HUES64 (cell line): Measurements from ENCODE around the gene SMARCA5.

Source experiments
- H3K27ac ChIP-seq: 2 replicates; pipeline ENCODE4 v1.7.0; 2013; ENCODE audit warnings: low read depth, low read length, inconsistent platforms
- H3K27me3 ChIP-seq: 2 replicates; pipeline ENCODE4 v1.6.1; 2013; ENCODE audit warnings: mild to moderate bottlenecking, low read length; ENCODE audit not compliant: insufficient read depth
- H3K36me3 ChIP-seq: 2 replicates; pipeline ENCODE4 v1.6.1; 2013; ENCODE audit warnings: mild to moderate bottlenecking, low read length; ENCODE audit not compliant: insufficient read depth
- H3K4me1 ChIP-seq: 2 replicates; pipeline ENCODE4 v1.6.1; 2013; ENCODE audit warnings: mild to moderate bottlenecking, low read length, moderate library complexity; ENCODE audit not compliant: insufficient read depth
- H3K4me3 ChIP-seq: 2 replicates; pipeline ENCODE4 v1.5.1; 2013; ENCODE audit warnings: mild to moderate bottlenecking, low read length, moderate library complexity
- H3K9ac ChIP-seq: 2 replicates; pipeline ENCODE4 v1.6.1; 2013; ENCODE audit warnings: mild to moderate bottlenecking, low read depth, low read length
- H3K9me3 ChIP-seq: 2 replicates; pipeline ENCODE4 v1.6.1; 2013; ENCODE audit warnings: low read depth, low read length; ENCODE audit not compliant: insufficient read depth
- WGBS: fragments of 150-250, 120-280 bp; methylation state at CpG from one replicate; pipeline ENCODE4 v1.1.7; 2013; ENCODE audit warnings: missing lambda C conversion rate; 5-methylcytosine and 5-hydroxymethylcytosine counted together

SMARCA5 gene

GRCh38 chr4:143575331-143575730 is 61.8 kb downstream of the SMARCA5 start:
- no peaks in the 10 kb centered on the region for H3K4me1 ChIP-seq
- no peaks in the 10 kb centered on the region for H3K27me3 ChIP-seq
- H3K4me3 ChIP-seq: no peak overlapping the region
- H3K9ac ChIP-seq: no peak overlapping the region
- no peaks in the 10 kb centered on the region for H3K36me3 ChIP-seq
- no peak overlapping the region for H3K27ac ChIP-seq
- no peaks in the 10 kb centered on the region for H3K9me3 ChIP-seq

GRCh38 chr4:143581331-143581946 is 67.9 kb downstream of the SMARCA5 start:
- 92% methylated on average over 3 of the region's 3 CpGs for WGBS
- H3K4me1 ChIP-seq: no peaks in the 10 kb centered on the region; the same call in 1 of the 2 replicates

GRCh38 chr4:143585548-143585947 is 72.0 kb downstream of the SMARCA5 start:
- Histone ChIP-seq H3K4me1 (no peaks in the 10 kb centered on the region; the same call in 1 of the 2 replicates), H3K9ac (no peak overlapping the region), H3K36me3 (no peaks in the 10 kb centered on the region), H3K4me3 (no peak overlapping the region), H3K9me3 (0 out of 2 replicates have a peak, but pooled peaks cover 5% of the 10 kb centered on the region), H3K27ac (no peak overlapping the region), H3K27me3 (no peaks in the 10 kb centered on the region)
- 94% methylated on average over 6 of the region's 6 CpGs for WGBS

More at GRCh38 chr4:143581331-143581946, 67.9 kb downstream of the SMARCA5 start:
- H3K9ac ChIP-seq: no peak overlapping the region
- no peaks in the 10 kb centered on the region for H3K27me3 ChIP-seq
- no peak overlapping the region for H3K27ac ChIP-seq
- no peaks in the 10 kb centered on the region for H3K36me3 ChIP-seq
- no peak overlapping the region for H3K4me3 ChIP-seq
- 0 out of 2 replicates have a peak, but pooled peaks cover 5% of the 10 kb centered on the region for H3K9me3 ChIP-seq

- Histone ChIP-seq H3K36me3 (no peaks in the 10 kb centered on the region), H3K27me3 (no peaks in the 10 kb centered on the region), H3K9me3 (0 out of 2 replicates have a peak, but pooled peaks cover 5% of the 10 kb centered on the region), H3K27ac (no peak overlapping the region), H3K4me3 (no peak overlapping the region), H3K4me1 (no peaks in the 10 kb centered on the region; the same call in 1 of the 2 replicates), H3K9ac (no peak overlapping the region)
These were observed 72.6 kb downstream of the SMARCA5 start for GRCh38 chr4:143586080-143586479.

- 0 out of 2 replicates have a peak, but pooled peaks cover 5% of the 10 kb centered on the region for H3K9me3 ChIP-seq
- H3K4me3 ChIP-seq: no peak overlapping the region
- H3K4me1 ChIP-seq: no peaks in the 10 kb centered on the region
- no peaks in the 10 kb centered on the region for H3K27me3 ChIP-seq
- no peaks in the 10 kb centered on the region for H3K36me3 ChIP-seq
- no peak overlapping the region for H3K9ac ChIP-seq
- H3K27ac ChIP-seq: no peak overlapping the region
These were observed 74.2 kb downstream of the SMARCA5 start for GRCh38 chr4:143587703-143588102.

- no peak overlapping the region for H3K9ac ChIP-seq
- WGBS: 98% methylated on average over 3 of the region's 3 CpGs
- H3K36me3 ChIP-seq: no peaks in the 10 kb centered on the region
- peaks cover 9% of the 10 kb centered on the region for H3K9me3 ChIP-seq
- H3K27ac ChIP-seq: no peak overlapping the region
- H3K4me1 ChIP-seq: no peaks in the 10 kb centered on the region
- H3K4me3 ChIP-seq: no peak overlapping the region
- H3K27me3 ChIP-seq: no peaks in the 10 kb centered on the region
These were observed 83.8 kb downstream of the SMARCA5 start for GRCh38 chr4:143597276-143597675.

GRCh38 chr4:143598816-143599215 is 85.3 kb downstream of the SMARCA5 start:
- no peak overlapping the region for H3K4me3 ChIP-seq
- no peak overlapping the region for H3K27ac ChIP-seq
- H3K27me3 ChIP-seq: no peaks in the 10 kb centered on the region
- H3K9ac ChIP-seq: no peak overlapping the region
- H3K4me1 ChIP-seq: no peaks in the 10 kb centered on the region
- peaks cover 7% of the 10 kb centered on the region for H3K9me3 ChIP-seq
- no peaks in the 10 kb centered on the region for H3K36me3 ChIP-seq

- WGBS: 91% methylated on average over 1 of the region's 1 CpG
- no peaks in the 10 kb centered on the region for H3K36me3 ChIP-seq
- H3K9me3 ChIP-seq: no peaks in the 10 kb centered on the region
- no peak overlapping the region for H3K4me3 ChIP-seq
- no peak overlapping the region for H3K27ac ChIP-seq
- no peaks in the 10 kb centered on the region for H3K4me1 ChIP-seq
- no peaks in the 10 kb centered on the region for H3K27me3 ChIP-seq
- no peak overlapping the region for H3K9ac ChIP-seq
These were observed 86.3 kb downstream of the SMARCA5 start for GRCh38 chr4:143599827-143600226.

GRCh38 chr4:143606480-143606879 is 93.0 kb downstream of the SMARCA5 start:
- H3K36me3 ChIP-seq: no peaks in the 10 kb centered on the region
- no peaks in the 10 kb centered on the region for H3K9me3 ChIP-seq
- WGBS: 87% methylated on average over 3 of the region's 3 CpGs
- no peak overlapping the region for H3K4me3 ChIP-seq
- no peaks in the 10 kb centered on the region for H3K27me3 ChIP-seq
- H3K9ac ChIP-seq: no peak overlapping the region
- H3K4me1 ChIP-seq: no peaks in the 10 kb centered on the region
- H3K27ac ChIP-seq: no peak overlapping the region
